Breast epithelium (tissue), 4 donors: ENCODE data around the gene IQCF2. TPM values are rescaled to one million over a fixed set of nuclear protein-coding genes. Genes with fewer than 3 reads are reported as not detected.

Experiments used
- DNase-seq, 2 donors: peaks; one replicate each; pipeline ENCODE4 v3.0.0-alpha.2; 2019; ENCODE audit warnings: low spot score in 2 of 2
- H3K27ac ChIP-seq, 2 donors: fragments of 200-600 bp; sonication (generic) in 1 of 2; one replicate each; pipeline ENCODE4 v1.5.1; 2016 to 2019; ENCODE audit warnings: mild to moderate bottlenecking in 1 of 2
- H3K27me3 ChIP-seq, 2 donors: fragments of 200-600 bp; sonication (generic) in 1 of 2; one replicate each; pipeline versions ENCODE4 v1.5.1 to v1.6.0; 2017 to 2019; ENCODE audit warnings: control low read depth in 1 of 2, mild to moderate bottlenecking in 1 of 2
- H3K36me3 ChIP-seq: fragments of 200-600 bp; one replicate; pipeline ENCODE4 v1.5.1; 2019
- H3K4me1 ChIP-seq, 2 donors: fragments of 200-600 bp; sonication (generic); one replicate each; pipeline ENCODE4 v1.5.1; 2016 to 2019; ENCODE audit warnings: control low read depth in 1 of 2
- H3K4me3 ChIP-seq, 3 donors: fragments of 200-600 bp; sonication (generic); 1 replicate in 2 of 3; 2 replicates in 1 of 3; pipeline ENCODE4 v1.5.1; 2016 to 2019; ENCODE audit warnings: mild to moderate bottlenecking in 3 of 3, moderate library complexity in 2 of 3
- H3K9me3 ChIP-seq, 2 donors: fragments of 200-600 bp; sonication (generic) in 1 of 2; one replicate each; pipeline ENCODE4 v1.5.1; 2016 to 2019; ENCODE audit warnings: control low read depth in 1 of 2
- POLR2A ChIP-seq: fragments of 450-650 bp; IDR thresholded peaks from one replicate; pipeline ENCODE4 v1.6.1; 2016; ENCODE audit warnings: antibody characterized with exemption, mild to moderate bottlenecking, moderate library complexity
- POLR2AphosphoS5 ChIP-seq, 3 donors: sonication (generic); formaldehyde crosslinking; IDR thresholded peaks; one replicate each; pipeline ENCODE4 v1.6.1; 2017; ENCODE audit warnings: antibody characterized with exemption in 3 of 3
- intact Hi-C: fragments of 100-400 bp; cut with DNase I; formaldehyde crosslinking; loops from one replicate; pipeline ENCODE4 v1.15.1; 2023; ENCODE audit warnings: low total_unique reads
- total RNA-seq, 3 donors: library from RNA; depleted of rRNA; stranded (reverse); fragments of >200 nt; gene quantifications; one replicate each; pipeline ENCODE4 v1.1.0, GENCODE V29; 2016
- TF ChIP-seq, protein P1 (sequence below), 3 donors: fragments of 450-650 bp; IDR thresholded peaks; one replicate each; pipeline ENCODE4 v1.5.1; 2016 to 2017; ENCODE audit warnings: antibody characterized with exemption in 3 of 3, mild to moderate bottlenecking in 3 of 3, moderate library complexity in 3 of 3

The IQCF2 gene
- total RNA-seq, 3 donors from 2014 or later = not detected

DNA sequence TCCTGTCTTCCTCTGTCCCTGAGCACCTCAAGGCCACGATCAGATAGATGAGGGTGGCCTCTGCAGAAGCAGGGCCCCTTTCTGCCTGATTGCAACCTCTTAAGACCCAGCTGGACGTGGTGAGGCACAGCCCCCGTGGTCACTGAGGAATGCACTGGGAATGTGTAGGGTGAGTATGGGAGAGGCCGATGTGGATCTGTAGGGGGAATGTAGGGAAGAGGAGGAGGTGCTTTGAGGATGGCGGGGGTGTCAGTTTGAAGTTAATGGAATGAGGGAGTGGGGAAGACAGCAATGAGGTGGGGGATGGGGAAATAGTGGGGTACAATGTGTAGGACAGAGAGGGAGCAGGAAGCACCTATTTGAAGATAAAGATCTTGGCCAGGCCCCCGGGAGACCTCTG, 14.8 kb downstream of the IQCF2 start:
- H3K27me3 ChIP-seq = no peaks in the 10 kb centered on the region
- H3K9me3 ChIP-seq = no peaks in the 10 kb centered on the region
- no peak overlapping the region for H3K4me3 ChIP-seq
- intact Hi-C loops = no loop called here
- H3K27ac ChIP-seq = no peak overlapping the region
- no peak for DNase-seq
- TF ChIP-seq, protein P1, sequence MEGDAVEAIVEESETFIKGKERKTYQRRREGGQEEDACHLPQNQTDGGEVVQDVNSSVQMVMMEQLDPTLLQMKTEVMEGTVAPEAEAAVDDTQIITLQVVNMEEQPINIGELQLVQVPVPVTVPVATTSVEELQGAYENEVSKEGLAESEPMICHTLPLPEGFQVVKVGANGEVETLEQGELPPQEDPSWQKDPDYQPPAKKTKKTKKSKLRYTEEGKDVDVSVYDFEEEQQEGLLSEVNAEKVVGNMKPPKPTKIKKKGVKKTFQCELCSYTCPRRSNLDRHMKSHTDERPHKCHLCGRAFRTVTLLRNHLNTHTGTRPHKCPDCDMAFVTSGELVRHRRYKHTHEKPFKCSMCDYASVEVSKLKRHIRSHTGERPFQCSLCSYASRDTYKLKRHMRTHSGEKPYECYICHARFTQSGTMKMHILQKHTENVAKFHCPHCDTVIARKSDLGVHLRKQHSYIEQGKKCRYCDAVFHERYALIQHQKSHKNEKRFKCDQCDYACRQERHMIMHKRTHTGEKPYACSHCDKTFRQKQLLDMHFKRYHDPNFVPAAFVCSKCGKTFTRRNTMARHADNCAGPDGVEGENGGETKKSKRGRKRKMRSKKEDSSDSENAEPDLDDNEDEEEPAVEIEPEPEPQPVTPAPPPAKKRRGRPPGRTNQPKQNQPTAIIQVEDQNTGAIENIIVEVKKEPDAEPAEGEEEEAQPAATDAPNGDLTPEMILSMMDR (IDR thresholded peaks at IDR 0.05) = no peak
- TF ChIP-seq POLR2A = no peak
- no peak for TF ChIP-seq POLR2AphosphoS5 (IDR thresholded peaks at IDR 0.05)
- no peaks in the 10 kb centered on the region for H3K4me1 ChIP-seq
- H3K36me3 ChIP-seq = no peaks in the 10 kb centered on the region

- no peak for DNase-seq
- Histone ChIP-seq H3K36me3 (no peaks in the 10 kb centered on the region), H3K4me1 (no peaks in the 10 kb centered on the region), H3K4me3 (no peak overlapping the region), H3K9me3 (no peaks in the 10 kb centered on the region), H3K27ac (no peak overlapping the region), H3K27me3 (no peaks in the 10 kb centered on the region)
- TF ChIP-seq POLR2AphosphoS5 (IDR thresholded peaks at IDR 0.05) = no peak
- TF ChIP-seq POLR2A = no peak
- TF ChIP-seq, protein P1 (IDR thresholded peaks at IDR 0.05) = no peak
- intact Hi-C loops = no loop called here
Observed at GRCh38 chr3:51879937-51880336, 18.5 kb downstream of the IQCF2 start.

- Histone ChIP-seq H3K36me3 (no peaks in the 10 kb centered on the region), H3K4me3 (no peak overlapping the region), H3K9me3 (no peaks in the 10 kb centered on the region), H3K4me1 (no peaks in the 10 kb centered on the region), H3K27ac (no peak overlapping the region), H3K27me3 (no peaks in the 10 kb centered on the region)
- TF ChIP-seq, protein P1 (IDR thresholded peaks at IDR 0.05) = no peak
- TF ChIP-seq POLR2A = no peak
- TF ChIP-seq POLR2AphosphoS5 (IDR thresholded peaks at IDR 0.05) = no peak
- intact Hi-C loops = no loop called here
- DNase-seq = no peak
Observed at GRCh38 chr3:51886447-51886846, 25.0 kb downstream of the IQCF2 start.

GRCh38 chr3:51887620-51888019, 26.2 kb downstream of the IQCF2 start:
- no peaks in the 10 kb centered on the region for H3K4me1 ChIP-seq
- H3K27me3 ChIP-seq = no peaks in the 10 kb centered on the region
- no peak for DNase-seq
- H3K9me3 ChIP-seq = no peaks in the 10 kb centered on the region
- no peak overlapping the region for H3K4me3 ChIP-seq
- intact Hi-C loops = no loop called here
- TF ChIP-seq POLR2AphosphoS5 (IDR thresholded peaks at IDR 0.05) (no peak), POLR2A (no peak)
- TF ChIP-seq, protein P1 (IDR thresholded peaks at IDR 0.05) = no peak
- H3K27ac ChIP-seq = no peak overlapping the region
- no peaks in the 10 kb centered on the region for H3K36me3 ChIP-seq

DNA sequence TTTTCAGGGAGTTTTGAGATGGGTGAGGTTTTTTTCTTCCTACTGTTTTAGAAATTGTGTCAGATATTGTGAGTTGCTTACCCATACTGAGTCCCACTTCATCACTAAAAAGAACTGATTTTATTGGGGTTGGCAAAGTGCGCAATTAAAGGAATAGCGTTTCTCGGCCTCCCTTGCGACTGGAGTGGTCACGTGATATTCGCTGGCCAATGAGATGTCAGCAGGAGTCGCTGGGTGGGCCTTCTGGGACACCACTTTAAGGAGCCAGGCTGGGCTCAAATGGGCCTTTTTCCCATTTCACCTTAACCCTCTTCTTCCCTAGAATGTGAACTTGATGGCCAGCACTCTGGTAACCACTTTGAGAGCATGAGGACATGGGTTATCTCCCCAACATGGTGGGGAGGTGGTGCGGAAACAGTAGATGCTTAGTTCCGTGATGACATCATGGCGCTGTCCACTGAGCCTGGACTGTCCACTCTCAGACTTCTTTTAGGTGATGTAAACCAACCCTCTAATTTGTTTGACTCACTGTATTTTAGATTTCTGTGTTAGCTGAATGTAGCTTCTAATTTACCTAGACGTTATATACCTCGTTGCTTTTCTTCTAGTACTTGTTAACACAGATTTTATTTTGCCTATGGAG, 27.2 kb downstream of the IQCF2 start:
- H3K36me3 ChIP-seq = no peaks in the 10 kb centered on the region
- no peak for DNase-seq
- no peaks in the 10 kb centered on the region for H3K4me1 ChIP-seq
- H3K9me3 ChIP-seq = no peaks in the 10 kb centered on the region
- H3K27ac ChIP-seq = no peak overlapping the region
- H3K27me3 ChIP-seq = no peaks in the 10 kb centered on the region
- no peak overlapping the region for H3K4me3 ChIP-seq
- intact Hi-C loops = no loop called here
- TF ChIP-seq POLR2AphosphoS5 (IDR thresholded peaks at IDR 0.05) = no peak
- TF ChIP-seq POLR2A = no peak
- TF ChIP-seq, protein P1 (IDR thresholded peaks at IDR 0.05) = no peak
